CD4-positive, CD25-positive, alpha-beta regulatory T cell (primary cell): ENCODE results near the gene SPHK2. TPM values are rescaled to one million over a fixed set of nuclear protein-coding genes. Genes with fewer than 3 reads are reported as not detected.

Experiments used
- ATAC-seq, 2 donors: fragments of 150-1000 bp; cut with Tn5 transposase; one replicate each; pipeline ENCODE4 v1.10.0; 2021; ENCODE audit warnings: low read depth in 2 of 2, moderate number of reproducible peaks in 2 of 2, moderate library complexity in 1 of 2
- DNase-seq, 3 donors: peaks; one replicate each; pipeline versions ENCODE4 v3.0.0 to v3.0.0-alpha.2; 2012 to 2022; ENCODE audit warnings: mixed read lengths in 1 of 3
- H3K27ac ChIP-seq: one replicate; pipeline ENCODE4 v1.7.0; 2013; ENCODE audit warnings: mild to moderate bottlenecking, low read length; ENCODE audit not compliant: insufficient read depth, poor library complexity, severe bottlenecking
- H3K27me3 ChIP-seq: one replicate; pipeline ENCODE4 v1.7.0; 2013; ENCODE audit warnings: low read length; ENCODE audit not compliant: control insufficient read depth, insufficient read depth
- H3K36me3 ChIP-seq: one replicate; pipeline ENCODE4 v1.7.0; 2013; ENCODE audit warnings: mild to moderate bottlenecking, low read length, moderate library complexity; ENCODE audit not compliant: control insufficient read depth, insufficient read depth
- H3K4me1 ChIP-seq: 2 replicates; pipeline ENCODE4 v1.7.0; 2013; ENCODE audit warnings: mild to moderate bottlenecking, low read length; ENCODE audit not compliant: insufficient read depth, control insufficient read depth, poor library complexity, severe bottlenecking
- H3K4me3 ChIP-seq: one replicate; pipeline ENCODE4 v1.7.0; 2013; ENCODE audit warnings: low read depth, mild to moderate bottlenecking, low read length, moderate library complexity
- H3K9me3 ChIP-seq, 2 experiments: 1 replicate in 1 of 2; 2 replicates in 1 of 2; pipeline ENCODE4 v1.7.0; 2013; ENCODE audit warnings: low read length in 2 of 2, mild to moderate bottlenecking in 1 of 2, moderate library complexity in 1 of 2; ENCODE audit not compliant: control insufficient read depth in 2 of 2
- H3K27ac Mint-ChIP-seq, 3 donors: one replicate each; pipeline ENCODE4 v1.8.0; 2020 to 2022; ENCODE audit warnings: mild to moderate bottlenecking in 3 of 3, mixed read lengths in 3 of 3, moderate library complexity in 2 of 3
- H3K27me3 Mint-ChIP-seq: one replicate; pipeline ENCODE4 v1.8.0; 2022; ENCODE audit warnings: mild to moderate bottlenecking, mixed read lengths
- H3K36me3 Mint-ChIP-seq: one replicate; pipeline ENCODE4 v1.8.0; 2020; ENCODE audit warnings: mixed read lengths
- H3K4me1 Mint-ChIP-seq, 4 donors: one replicate each; pipeline ENCODE4 v1.8.0; 2020 to 2022; ENCODE audit warnings: mixed read lengths in 4 of 4, mild to moderate bottlenecking in 1 of 4
- H3K4me3 Mint-ChIP-seq, 4 donors: one replicate each; pipeline ENCODE4 v1.8.0; 2020 to 2022; ENCODE audit warnings: mild to moderate bottlenecking in 4 of 4, mixed read lengths in 4 of 4, moderate library complexity in 3 of 4
- H3K9me3 Mint-ChIP-seq, 7 donors: one replicate each; pipeline ENCODE4 v1.8.0; 2020 to 2022; ENCODE audit warnings: mixed read lengths in 7 of 7, mild to moderate bottlenecking in 3 of 7, moderate library complexity in 2 of 7
- polyA plus RNA-seq, 4 donors: library from polyadenylated mRNA; unstranded; fragments of 300-500 nt; fragmentation: Illumina TruSeq; gene quantifications; one replicate each; pipeline ENCODE4 v1.2.3, GENCODE V29; 2021
- total RNA-seq: library from RNA; stranded (reverse); gene quantifications from one replicate; pipeline ENCODE4 v1.2.3, GENCODE V29; 2022

Gene SPHK2
- total and polyA plus RNA-seq, 5 donors from 2014 or later = 4.8 to 13.0 (median 7.6) TPM

DNA sequence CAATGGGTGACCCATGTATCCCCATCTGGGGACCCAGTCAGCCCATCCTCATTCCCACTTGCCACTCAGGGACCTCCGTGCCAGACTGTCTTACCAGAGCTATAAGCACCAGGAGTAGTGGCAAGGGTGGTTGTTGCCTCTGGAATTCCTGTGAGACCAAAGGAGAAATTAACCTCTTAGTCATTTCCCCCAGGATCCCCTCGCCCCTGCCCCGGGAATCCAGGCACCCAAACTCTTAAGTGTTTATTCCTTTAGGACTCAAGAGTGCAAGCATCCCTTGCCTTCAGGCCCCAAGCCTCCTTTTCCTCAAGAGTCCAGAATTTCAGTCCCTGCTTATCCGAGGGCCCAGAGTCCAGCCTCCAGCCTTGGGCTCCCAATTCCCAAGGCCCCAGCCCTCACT is 44.4 kb downstream of the SPHK2 start:
- Histone ChIP-seq H3K4me3 (no peak overlapping the region), H3K27me3 (no peaks in the 10 kb centered on the region), H3K27ac (no peak overlapping the region), H3K4me1 (peaks cover 9% of the 10 kb centered on the region), H3K9me3 (no peaks in the 10 kb centered on the region), H3K36me3 (no peaks in the 10 kb centered on the region)
- no peaks in the 10 kb centered on the region for H3K36me3 Mint-ChIP-seq
- DNase-seq (no peak), ATAC-seq (no peak)
- H3K27me3 Mint-ChIP-seq = peaks cover 4% of the 10 kb centered on the region
- no peak overlapping the region for H3K27ac Mint-ChIP-seq
- H3K4me1 Mint-ChIP-seq = peaks cover 5 to 12% (median 8%) of the 10 kb centered on the region in 4 donors
- H3K9me3 Mint-ChIP-seq = no peaks in the 10 kb centered on the region
- H3K4me3 Mint-ChIP-seq = no peak overlapping the region

DNA sequence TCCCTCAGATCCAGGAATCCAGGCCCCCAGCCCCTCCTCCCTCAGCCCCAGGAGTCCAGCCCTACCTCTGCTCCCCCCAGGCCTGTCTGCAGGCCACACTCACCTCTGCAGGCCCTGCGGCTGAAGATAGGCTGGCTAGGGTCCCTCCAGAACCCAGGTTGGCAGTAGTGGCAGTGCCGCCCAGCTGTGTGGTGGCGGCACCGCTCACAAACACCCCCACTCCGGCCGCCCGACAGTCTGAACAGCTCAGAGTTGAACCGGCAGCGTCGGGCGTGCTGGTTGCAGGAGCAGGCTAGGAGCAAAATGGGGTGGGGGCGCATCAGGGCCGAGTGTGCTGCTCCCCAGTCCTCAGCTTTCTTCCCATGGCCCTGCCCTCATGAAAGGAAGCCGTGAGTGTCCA is 45.2 kb downstream of the SPHK2 start:
- Mint-ChIP-seq H3K36me3 (no peaks in the 10 kb centered on the region), H3K27me3 (no peaks in the 10 kb centered on the region), H3K4me1 (peaks cover 5 to 12% (median 8%) of the 10 kb centered on the region in 4 donors), H3K4me3 (no peak overlapping the region), H3K27ac (no peak overlapping the region), H3K9me3 (no peaks in the 10 kb centered on the region)
- no peak for DNase-seq
- Histone ChIP-seq H3K27me3 (no peaks in the 10 kb centered on the region), H3K4me1 (peaks cover 9% of the 10 kb centered on the region), H3K27ac (no peak overlapping the region), H3K36me3 (no peaks in the 10 kb centered on the region), H3K4me3 (no peak overlapping the region), H3K9me3 (no peaks in the 10 kb centered on the region)
- no peak for ATAC-seq

GRCh38 chr19:48665786-48666185 is 46.5 kb downstream of the SPHK2 start:
- no peak overlapping the region for H3K4me3 Mint-ChIP-seq
- no peaks in the 10 kb centered on the region for H3K36me3 Mint-ChIP-seq
- no peaks in the 10 kb centered on the region for H3K9me3 ChIP-seq
- H3K27ac Mint-ChIP-seq = no peak overlapping the region
- H3K4me3 ChIP-seq = no peak overlapping the region
- H3K9me3 Mint-ChIP-seq = no peaks in the 10 kb centered on the region
- H3K27me3 ChIP-seq = no peaks in the 10 kb centered on the region
- no peak for ATAC-seq
- no peaks in the 10 kb centered on the region for H3K36me3 ChIP-seq
- H3K4me1 Mint-ChIP-seq = peaks cover 4 to 9% (median 6%) of the 10 kb centered on the region in 4 donors
- no peaks in the 10 kb centered on the region for H3K27me3 Mint-ChIP-seq
- H3K27ac ChIP-seq = no peak overlapping the region
- no peak for DNase-seq
- peaks cover 5% of the 10 kb centered on the region for H3K4me1 ChIP-seq

GRCh38 chr19:48668332-48668731 is 49.0 kb downstream of the SPHK2 start:
- Histone ChIP-seq H3K4me1 (no peaks in the 10 kb centered on the region), H3K27ac (no peak overlapping the region), H3K9me3 (no peaks in the 10 kb centered on the region), H3K27me3 (no peaks in the 10 kb centered on the region), H3K4me3 (no peak overlapping the region), H3K36me3 (no peaks in the 10 kb centered on the region)
- no peak overlapping the region for H3K4me3 Mint-ChIP-seq
- DNase-seq = no peak
- no peaks in the 10 kb centered on the region for H3K4me1 Mint-ChIP-seq
- H3K9me3 Mint-ChIP-seq = no peaks in the 10 kb centered on the region
- no peak for ATAC-seq
- H3K27ac Mint-ChIP-seq = peak overlapping the region in 1 of 3 donors; percentile 40
- no peaks in the 10 kb centered on the region for H3K27me3 Mint-ChIP-seq
- H3K36me3 Mint-ChIP-seq = no peaks in the 10 kb centered on the region

GRCh38 chr19:48668761-48669160 is 49.5 kb downstream of the SPHK2 start:
- Mint-ChIP-seq H3K27me3 (no peaks in the 10 kb centered on the region), H3K27ac (peak overlapping the region; percentile 40 to 80 (median 79)), H3K4me1 (no peaks in the 10 kb centered on the region), H3K4me3 (no peak overlapping the region), H3K9me3 (no peaks in the 10 kb centered on the region), H3K36me3 (no peaks in the 10 kb centered on the region)
- Histone ChIP-seq H3K9me3 (no peaks in the 10 kb centered on the region), H3K4me3 (no peak overlapping the region), H3K27ac (no peak overlapping the region), H3K36me3 (no peaks in the 10 kb centered on the region), H3K27me3 (no peaks in the 10 kb centered on the region), H3K4me1 (no peaks in the 10 kb centered on the region)
- ATAC-seq (no peak), DNase-seq (no peak)

DNA sequence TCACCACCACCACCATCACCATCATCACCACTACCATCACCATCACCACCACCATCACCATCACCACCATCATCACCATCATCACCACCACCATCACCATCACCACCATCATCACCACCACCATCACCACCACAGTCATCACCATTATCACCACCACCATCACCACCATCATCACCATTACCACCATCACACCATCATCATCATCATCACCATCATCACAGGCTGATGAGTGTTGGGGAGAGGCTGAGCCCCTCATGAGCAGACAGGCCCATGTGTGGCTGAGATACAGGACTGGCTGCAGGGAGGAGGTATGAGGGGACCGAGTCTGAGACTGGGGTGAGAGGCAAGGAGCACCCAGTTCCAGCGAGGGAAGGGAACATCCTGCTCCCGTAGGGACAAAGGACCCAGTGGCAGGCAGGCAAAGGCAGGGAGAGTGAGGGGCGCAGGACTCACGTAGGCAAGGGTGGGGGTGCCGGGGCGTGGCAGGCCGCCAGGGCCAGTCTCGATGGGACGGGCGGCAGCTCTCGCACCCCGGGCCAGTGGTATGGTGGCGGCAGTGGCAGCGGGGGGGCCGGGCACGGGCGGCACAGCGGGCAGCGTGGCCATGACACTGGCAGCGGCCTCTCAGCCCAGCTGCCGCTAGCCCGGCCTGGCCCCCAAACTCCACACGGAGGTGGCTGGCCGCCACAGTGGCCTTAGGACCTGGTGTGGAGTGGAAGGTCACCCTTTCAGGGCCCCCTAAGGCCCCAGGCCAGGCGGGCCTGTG is 50.8 kb downstream of the SPHK2 start:
- Mint-ChIP-seq H3K4me1 (peaks cover 0 to 1% (median under 1%) of the 10 kb centered on the region in 4 donors), H3K9me3 (no peaks in the 10 kb centered on the region), H3K4me3 (no peak overlapping the region), H3K27me3 (no peaks in the 10 kb centered on the region), H3K36me3 (no peaks in the 10 kb centered on the region), H3K27ac (no peak overlapping the region)
- Histone ChIP-seq H3K36me3 (no peaks in the 10 kb centered on the region), H3K9me3 (no peaks in the 10 kb centered on the region), H3K27ac (no peak overlapping the region), H3K4me3 (no peak overlapping the region), H3K27me3 (no peaks in the 10 kb centered on the region), H3K4me1 (peaks cover under 1% of the 10 kb centered on the region)
- no peak for DNase-seq
- no peak for ATAC-seq

DNA sequence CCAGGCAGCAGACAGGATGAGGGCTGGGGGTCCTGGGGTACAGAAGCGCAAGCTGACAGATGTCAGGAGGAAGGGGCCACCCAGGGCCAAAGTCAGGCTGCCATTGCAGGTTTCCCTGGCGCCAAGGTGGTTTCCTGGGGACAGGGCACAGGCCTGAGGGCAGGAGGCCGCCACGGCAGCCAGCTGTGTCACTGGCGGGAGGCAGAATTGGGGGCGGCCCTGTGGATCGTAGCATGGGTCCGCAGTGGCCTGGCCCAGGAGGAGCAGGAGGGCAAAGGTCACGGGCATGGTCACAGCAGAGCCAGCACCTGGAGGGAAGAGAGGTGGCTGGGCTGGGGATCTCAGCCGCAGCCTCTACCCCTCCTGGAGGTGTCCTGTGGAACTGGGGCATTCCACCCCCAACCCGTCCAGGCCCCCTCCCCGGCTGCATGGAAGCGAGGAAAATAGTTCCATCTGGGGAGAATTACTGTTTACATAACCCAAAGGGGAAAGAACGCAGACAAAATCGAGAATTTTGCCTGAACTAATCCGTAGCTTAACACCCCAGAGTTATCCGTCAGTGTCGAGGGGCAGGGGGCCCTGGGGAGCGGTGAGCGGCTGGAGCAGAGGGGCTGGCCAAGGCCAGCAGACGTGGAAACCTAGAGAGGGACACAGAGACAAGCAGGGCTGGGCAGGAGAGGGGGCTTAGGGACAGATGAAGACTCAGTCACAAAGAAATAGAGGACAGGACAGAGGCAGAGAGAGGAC is 51.6 kb downstream of the SPHK2 start:
- ATAC-seq (no peak), DNase-seq (no peak)
- Mint-ChIP-seq H3K9me3 (no peaks in the 10 kb centered on the region), H3K4me3 (no peak overlapping the region), H3K27me3 (no peaks in the 10 kb centered on the region), H3K36me3 (no peaks in the 10 kb centered on the region), H3K4me1 (peaks cover 0 to 6% (median 5%) of the 10 kb centered on the region in 4 donors), H3K27ac (peak overlapping the region in 1 of 3 donors; percentile 90)
- no peak overlapping the region for H3K4me3 ChIP-seq
- peaks cover 7% of the 10 kb centered on the region for H3K4me1 ChIP-seq
- no peak overlapping the region for H3K27ac ChIP-seq
- no peaks in the 10 kb centered on the region for H3K9me3 ChIP-seq
- H3K36me3 ChIP-seq = no peaks in the 10 kb centered on the region
- H3K27me3 ChIP-seq = no peaks in the 10 kb centered on the region
